PC-9 (cell line): ENCODE measurements around the gene S100A14.

Experiments
- EZH2 ChIP-seq: fragments of 200-600 bp; sonication (generic); IDR thresholded peaks from 2 replicates; pipeline ENCODE4 v1.8.0; 2017; ENCODE audit warnings: antibody characterized with exemption, low read depth
- TF ChIP-seq, protein P1 (sequence below): fragments of 200-600 bp; sonication (generic); conservative IDR thresholded peaks from 2 replicates; pipeline ENCODE4 v1.6.1; 2017; ENCODE audit warnings: mixed run types, antibody characterized with exemption, mild to moderate bottlenecking, moderate library complexity

DNA sequence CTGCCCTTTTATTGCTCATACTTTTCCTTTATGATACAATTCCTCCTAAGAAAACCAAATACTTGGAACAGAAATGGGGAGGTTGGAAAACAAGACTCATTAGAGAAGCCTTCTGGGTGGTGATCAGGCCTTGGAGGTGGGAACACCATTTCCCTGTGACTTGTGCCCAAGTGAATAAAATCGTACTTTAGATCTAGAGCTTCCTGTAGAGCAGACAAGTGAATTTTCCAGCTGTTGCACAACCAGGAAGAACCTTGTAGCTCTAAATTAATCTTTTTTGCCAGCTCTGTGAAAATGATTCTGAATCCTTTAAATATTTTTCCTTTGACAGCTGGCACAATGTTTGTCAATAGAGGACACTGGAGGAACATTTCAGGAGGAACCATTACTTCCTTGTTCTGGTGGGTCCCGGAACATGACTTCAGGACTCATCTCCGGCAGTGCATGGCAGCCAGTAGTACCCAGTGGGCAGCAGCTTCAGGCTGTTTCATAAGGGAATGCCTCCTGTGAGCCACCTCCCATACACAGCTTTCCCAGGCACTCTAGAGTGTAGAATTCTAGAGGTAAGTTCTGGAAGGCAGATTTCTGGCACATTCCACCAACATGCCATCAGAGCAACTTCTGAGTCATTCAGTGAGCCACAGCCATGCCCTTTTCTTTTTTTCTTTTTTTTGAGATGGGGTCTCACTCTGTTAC is 36.8 kb upstream of the S100A14 start:
- TF ChIP-seq, protein P1, sequence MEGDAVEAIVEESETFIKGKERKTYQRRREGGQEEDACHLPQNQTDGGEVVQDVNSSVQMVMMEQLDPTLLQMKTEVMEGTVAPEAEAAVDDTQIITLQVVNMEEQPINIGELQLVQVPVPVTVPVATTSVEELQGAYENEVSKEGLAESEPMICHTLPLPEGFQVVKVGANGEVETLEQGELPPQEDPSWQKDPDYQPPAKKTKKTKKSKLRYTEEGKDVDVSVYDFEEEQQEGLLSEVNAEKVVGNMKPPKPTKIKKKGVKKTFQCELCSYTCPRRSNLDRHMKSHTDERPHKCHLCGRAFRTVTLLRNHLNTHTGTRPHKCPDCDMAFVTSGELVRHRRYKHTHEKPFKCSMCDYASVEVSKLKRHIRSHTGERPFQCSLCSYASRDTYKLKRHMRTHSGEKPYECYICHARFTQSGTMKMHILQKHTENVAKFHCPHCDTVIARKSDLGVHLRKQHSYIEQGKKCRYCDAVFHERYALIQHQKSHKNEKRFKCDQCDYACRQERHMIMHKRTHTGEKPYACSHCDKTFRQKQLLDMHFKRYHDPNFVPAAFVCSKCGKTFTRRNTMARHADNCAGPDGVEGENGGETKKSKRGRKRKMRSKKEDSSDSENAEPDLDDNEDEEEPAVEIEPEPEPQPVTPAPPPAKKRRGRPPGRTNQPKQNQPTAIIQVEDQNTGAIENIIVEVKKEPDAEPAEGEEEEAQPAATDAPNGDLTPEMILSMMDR, result no peak
- TF ChIP-seq EZH2, result no peak
